Body of pancreas (tissue), 4 donors: ENCODE measurements around the gene PNMA6E. TPM values are rescaled to one million over a fixed set of nuclear protein-coding genes. Genes with fewer than 3 reads are reported as not detected.

ENCODE experiments used
- ATAC-seq: fragments of 150-250 bp; one replicate; pipeline ENCODE4 v1.9.1; 2016
- DNase-seq, 4 donors: peaks; one replicate each; pipeline ENCODE4 v3.0.0-alpha.2; 2019
- H3K27ac ChIP-seq, 4 donors: fragments of 200-600 bp; sonication (generic); 1 replicate in 3 of 4; 2 replicates in 1 of 4; pipeline versions ENCODE4 v1.5.1 to v1.6.1; 2016 to 2019; ENCODE audit warnings: mild to moderate bottlenecking in 1 of 4, mixed read lengths in 1 of 4, moderate library complexity in 1 of 4
- H3K27me3 ChIP-seq, 2 donors: fragments of 200-600 bp; sonication (generic); one replicate each; pipeline ENCODE4 v1.6.0; 2016; ENCODE audit warnings: mild to moderate bottlenecking in 1 of 2
- H3K36me3 ChIP-seq, 2 donors: fragments of 200-600 bp; sonication (generic); replicated peaks in 1 of 2; 2 replicates each; pipeline ENCODE4 v1.5.1; 2016; ENCODE audit warnings: low read depth in 2 of 2; ENCODE audit not compliant: insufficient read depth in 1 of 2
- H3K4me1 ChIP-seq: fragments of 200-600 bp; sonication (generic); one replicate; pipeline ENCODE4 v1.6.0; 2016
- H3K4me3 ChIP-seq, 2 donors: fragments of 200-600 bp; sonication (generic); 1 replicate in 1 of 2; 2 replicates in 1 of 2; pipeline ENCODE4 v1.5.1; 2016 to 2019
- H3K9me3 ChIP-seq, 3 donors: fragments of 200-600 bp; sonication (generic); 1 replicate in 2 of 3; 2 replicates in 1 of 3; pipeline ENCODE4 v1.5.1; 2016
- CTCF ChIP-seq, 7 experiments: fragments of 450-650 bp in 4 of 7; fragments of 200-600 bp in 3 of 7; sonication (generic) in 3 of 7; IDR thresholded peaks; one replicate each; pipeline ENCODE4 v1.5.1; 2016 to 2019; ENCODE audit warnings: antibody characterized with exemption in 7 of 7
- POLR2A ChIP-seq, 3 donors: fragments of 450-650 bp; IDR thresholded peaks; one replicate each; pipeline ENCODE4 v1.6.1; 2016; ENCODE audit warnings: antibody characterized with exemption in 3 of 3, mild to moderate bottlenecking in 2 of 3
- WGBS, 2 donors: methylation state at CpG; one replicate each; pipeline ENCODE4 v1.1.5; 2017; 5-methylcytosine and 5-hydroxymethylcytosine counted together
- intact Hi-C: fragments of 100-400 bp; cut with DNase I; formaldehyde crosslinking; loops from one replicate; pipeline ENCODE4 v1.15.1; 2023
- total RNA-seq, 2 donors: library from RNA; depleted of rRNA; stranded (reverse); fragments of >200 nt; gene quantifications; one replicate each; pipeline ENCODE4 v1.1.0, GENCODE V29; 2016

PNMA6E gene
- total RNA-seq, 2 donors from 2014 or later, result not detected

- Histone ChIP-seq H3K9me3 (no peaks in the 10 kb centered on the region), H3K27me3 (no peaks in the 10 kb centered on the region), H3K36me3 (no peaks in the 10 kb centered on the region), H3K4me3 (no peak overlapping the region), H3K27ac (no peak overlapping the region), H3K4me1 (no peaks in the 10 kb centered on the region)
- no peak for TF ChIP-seq CTCF (IDR thresholded peaks at IDR 0.05)
- no peak for TF ChIP-seq POLR2A (IDR thresholded peaks at IDR 0.05)
- intact Hi-C loops, result no loop called here
- DNase-seq, result no peak
- WGBS, 2 donors, result 90 to 96% methylated on average over 9 to 11 of the region's 21 CpGs
- ATAC-seq, result no peak
These were observed 47.6 kb upstream of the PNMA6E start for GRCh38 chrX:153448556-153449367.

GRCh38 chrX:153447581-153447960, 46.4 kb upstream of the PNMA6E start:
- no peak for DNase-seq
- intact Hi-C loops, result no loop called here
- no peaks in the 10 kb centered on the region for H3K4me1 ChIP-seq
- H3K27me3 ChIP-seq, result no peaks in the 10 kb centered on the region
- H3K27ac ChIP-seq, result no peak overlapping the region
- H3K4me3 ChIP-seq, result no peak overlapping the region
- no peak for ATAC-seq
- H3K9me3 ChIP-seq, result no peaks in the 10 kb centered on the region
- 87% methylated on average over 3 of the region's 8 CpGs; no CpG with 5 or more reads in 1 of the 2 donors for WGBS, 2 donors
- TF ChIP-seq CTCF (IDR thresholded peaks at IDR 0.05) (no peak), POLR2A (IDR thresholded peaks at IDR 0.05) (no peak)
- H3K36me3 ChIP-seq, result no peaks in the 10 kb centered on the region

GRCh38 chrX:153446950-153447580, 45.9 kb upstream of the PNMA6E start:
- WGBS, 2 donors, result 100% methylated on average over 1 of the region's 17 CpGs; no CpG with 5 or more reads in 1 of the 2 donors
- DNase-seq (no peak), ATAC-seq (no peak)
- Histone ChIP-seq H3K9me3 (no peaks in the 10 kb centered on the region), H3K27ac (no peak overlapping the region), H3K4me3 (no peak overlapping the region), H3K4me1 (no peaks in the 10 kb centered on the region), H3K27me3 (no peaks in the 10 kb centered on the region), H3K36me3 (no peaks in the 10 kb centered on the region)
- TF ChIP-seq CTCF (IDR thresholded peaks at IDR 0.05) (no peak), POLR2A (IDR thresholded peaks at IDR 0.05) (no peak)
- intact Hi-C loops, result no loop called here

GRCh38 chrX:153446636-153446936, 45.4 kb upstream of the PNMA6E start:
- no peak for TF ChIP-seq POLR2A (IDR thresholded peaks at IDR 0.05)
- no peak for TF ChIP-seq CTCF (IDR thresholded peaks at IDR 0.05)

More at GRCh38 chrX:153446636-153446936, 45.4 kb upstream of the PNMA6E start:
- H3K4me1 ChIP-seq, result no peaks in the 10 kb centered on the region
- no peak for DNase-seq
- H3K27me3 ChIP-seq, result no peaks in the 10 kb centered on the region
- no peak for ATAC-seq
- intact Hi-C loops, result no loop called here
- no peak overlapping the region for H3K4me3 ChIP-seq
- H3K27ac ChIP-seq, result no peak overlapping the region
- H3K9me3 ChIP-seq, result no peaks in the 10 kb centered on the region
- H3K36me3 ChIP-seq, result no peaks in the 10 kb centered on the region
- WGBS, 2 donors, result 73% methylated on average over 8 of the region's 10 CpGs; no CpG with 5 or more reads in 1 of the 2 donors
